Thymus (tissue), 11 donors: ENCODE measurements around the gene DLGAP3. TPM values are rescaled to one million over a fixed set of nuclear protein-coding genes. Genes with fewer than 3 reads are reported as not detected.

ENCODE experiments used
- DNase-seq, 9 donors: peaks; one replicate each; pipeline ENCODE4 v3.0.0-alpha.2; 2013; ENCODE audit warnings: low spot score in 9 of 9, low read depth in 6 of 9, missing footprints in 1 of 9
- H3K27ac ChIP-seq, 2 donors: one replicate each; pipeline ENCODE4 v1.5.1; 2013; ENCODE audit warnings: control low read depth in 1 of 2, low read depth in 1 of 2, low read length in 1 of 2, mild to moderate bottlenecking in 1 of 2, moderate library complexity in 1 of 2
- H3K27me3 ChIP-seq, 2 donors: one replicate each; pipeline ENCODE4 v1.5.1; 2013; ENCODE audit warnings: low read length in 1 of 2; ENCODE audit not compliant: control insufficient read depth in 2 of 2, insufficient read depth in 1 of 2
- H3K36me3 ChIP-seq, 2 donors: one replicate each; pipeline ENCODE4 v1.5.1; 2013; ENCODE audit warnings: low read length in 1 of 2, mild to moderate bottlenecking in 1 of 2, moderate library complexity in 1 of 2; ENCODE audit not compliant: control insufficient read depth in 2 of 2, insufficient read depth in 2 of 2
- H3K4me1 ChIP-seq, 2 donors: one replicate each; pipeline ENCODE4 v1.5.1; 2013; ENCODE audit warnings: low read length in 2 of 2; ENCODE audit not compliant: control insufficient read depth in 2 of 2, insufficient read depth in 2 of 2
- H3K4me3 ChIP-seq, 2 donors: one replicate each; pipeline ENCODE4 v1.5.1; 2013; ENCODE audit warnings: low read length in 2 of 2, control low read depth in 1 of 2, mild to moderate bottlenecking in 1 of 2
- H3K9me3 ChIP-seq, 2 donors: one replicate each; pipeline ENCODE4 v1.5.1; 2013; ENCODE audit warnings: low read length in 1 of 2, mild to moderate bottlenecking in 1 of 2; ENCODE audit not compliant: control insufficient read depth in 2 of 2, insufficient read depth in 1 of 2
- WGBS: extraction: QIAGEN DNeasy Blood & Tissue Kit; methylation state at CpG from one replicate; pipeline ENCODE4 v1.1.7; 2013; 5-methylcytosine and 5-hydroxymethylcytosine counted together
- polyA plus RNA-seq: library from polyadenylated mRNA; stranded (reverse); fragments of 200-250 nt; gene quantifications from one replicate; pipeline ENCODE4 v1.2.3, GENCODE V29; 2013
- total RNA-seq: library from RNA; stranded (reverse); fragments of 120-200 nt; gene quantifications from one replicate; pipeline ENCODE4 v1.2.4, GENCODE V29; 2013
- donor health status: healthy.

DLGAP3 gene
- total and polyA plus RNA-seq, 2 donors, result 0.23 to 0.24 TPM

DNA sequence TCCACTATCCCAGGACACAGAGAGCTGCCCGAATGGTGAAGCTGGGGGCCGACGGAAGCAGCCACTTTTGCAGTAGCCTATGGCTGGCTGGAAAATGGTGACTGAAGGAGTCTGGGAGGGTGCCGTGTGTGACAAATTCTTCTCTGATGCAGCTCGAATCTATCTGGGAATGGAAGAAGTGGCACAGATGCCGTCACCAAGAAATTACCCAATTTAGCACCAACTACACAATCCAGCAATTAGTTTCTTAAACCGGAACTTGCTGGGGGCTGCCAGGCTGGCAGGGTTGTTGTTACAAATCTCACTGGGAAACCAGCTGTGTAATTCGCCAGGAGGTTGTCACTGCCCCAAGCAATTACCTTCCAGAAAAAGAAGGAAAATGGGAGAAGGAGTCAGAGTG, 18.0 kb downstream of the DLGAP3 start:
- H3K27ac ChIP-seq, result no peak overlapping the region
- WGBS, result 92% methylated on average over 8 of the region's 8 CpGs
- no peaks in the 10 kb centered on the region for H3K9me3 ChIP-seq
- H3K4me1 ChIP-seq, result no peaks in the 10 kb centered on the region
- DNase-seq, result no peak
- no peak overlapping the region for H3K4me3 ChIP-seq
- H3K36me3 ChIP-seq, result no peaks in the 10 kb centered on the region
- H3K27me3 ChIP-seq, result peaks cover 2 to 9% of the 10 kb centered on the region in 2 donors

DNA sequence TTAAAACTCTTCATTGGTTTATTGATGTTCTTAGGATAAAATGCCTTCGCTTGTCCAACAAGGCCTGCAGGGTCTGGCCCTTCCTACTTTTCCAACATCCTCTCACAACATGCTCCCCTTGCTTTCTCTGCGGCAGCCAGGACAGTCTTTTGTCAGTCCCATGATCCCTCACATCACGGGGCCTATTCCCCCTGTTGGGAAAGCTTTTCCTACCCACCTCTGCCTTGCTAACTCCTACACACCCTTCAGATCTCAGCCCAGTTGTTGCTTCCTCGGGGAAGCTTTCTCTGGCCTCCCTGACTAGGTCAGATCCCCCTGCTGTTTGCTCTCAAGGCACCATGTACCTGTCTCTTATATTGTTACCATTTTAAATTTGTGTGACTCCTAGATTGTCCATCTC, 19.0 kb downstream of the DLGAP3 start:
- DNase-seq, result no peak
- Histone ChIP-seq H3K27me3 (peaks cover 2 to 9% of the 10 kb centered on the region in 2 donors), H3K36me3 (no peaks in the 10 kb centered on the region), H3K4me1 (no peaks in the 10 kb centered on the region), H3K4me3 (no peak overlapping the region), H3K27ac (no peak overlapping the region), H3K9me3 (no peaks in the 10 kb centered on the region)
- WGBS, result 79% methylated on average over 4 of the region's 4 CpGs

DNA sequence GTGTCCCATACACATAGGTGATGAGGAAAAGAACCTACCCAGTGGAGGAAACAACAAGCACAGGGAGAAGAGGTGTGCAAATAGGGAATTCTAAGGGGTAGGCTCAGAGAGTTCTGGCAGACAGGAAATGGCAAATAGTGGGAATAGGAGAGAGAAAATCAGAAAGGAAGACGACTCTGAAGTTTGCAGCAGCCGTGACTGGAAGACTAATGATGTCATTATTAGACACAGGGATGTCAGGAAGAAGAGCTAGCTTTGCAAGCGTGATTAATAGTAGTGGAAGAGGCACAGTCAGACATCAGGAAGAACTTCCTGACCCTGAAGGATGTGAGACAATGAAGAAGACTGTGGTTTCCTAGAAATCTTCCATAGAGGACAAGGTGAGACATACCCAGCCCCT, 21.1 kb downstream of the DLGAP3 start:
- Histone ChIP-seq H3K4me1 (no peaks in the 10 kb centered on the region), H3K4me3 (no peak overlapping the region), H3K36me3 (no peaks in the 10 kb centered on the region), H3K9me3 (no peaks in the 10 kb centered on the region), H3K27ac (no peak overlapping the region), H3K27me3 (peaks cover 2 to 7% of the 10 kb centered on the region in 2 donors)
- WGBS, result 73% methylated on average over 3 of the region's 3 CpGs
- no peak for DNase-seq

DNA sequence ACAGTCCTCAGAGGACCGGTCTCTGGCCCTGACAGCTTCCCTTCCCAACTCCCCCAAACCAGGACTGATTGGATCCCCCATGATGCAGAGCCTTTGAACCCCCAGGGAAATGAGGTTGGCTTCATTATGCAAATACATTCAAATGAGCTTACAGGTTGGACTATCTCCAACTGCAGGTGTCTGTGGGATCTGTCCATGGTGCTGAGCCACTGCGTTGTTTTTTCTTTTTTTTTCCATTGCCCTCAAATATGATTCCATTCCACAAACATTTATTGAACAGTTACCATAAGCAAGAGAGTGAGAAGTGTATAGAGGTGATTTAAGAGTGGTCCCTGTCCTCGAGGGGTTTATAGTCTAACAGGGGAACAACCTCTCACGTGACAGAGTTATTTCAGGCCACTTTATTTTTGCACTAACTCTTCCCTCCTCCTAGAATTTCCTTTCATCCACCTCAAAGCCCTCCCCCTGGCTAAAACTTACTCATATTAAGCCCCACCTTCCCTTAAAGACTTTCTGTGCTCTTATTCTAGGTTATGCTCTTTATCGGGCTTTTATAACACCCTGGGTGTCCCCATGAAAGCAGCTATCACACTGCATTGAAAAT, 21.9 kb downstream of the DLGAP3 start:
- H3K4me3 ChIP-seq, result no peak overlapping the region
- H3K27ac ChIP-seq, result no peak overlapping the region
- H3K27me3 ChIP-seq, result peaks cover 2 to 5% of the 10 kb centered on the region in 2 donors
- WGBS, result 71% methylated on average over 5 of the region's 5 CpGs
- DNase-seq, result peak in 2 of 9 donors; percentile 39 to 43
- H3K4me1 ChIP-seq, result no peaks in the 10 kb centered on the region
- no peaks in the 10 kb centered on the region for H3K36me3 ChIP-seq
- no peaks in the 10 kb centered on the region for H3K9me3 ChIP-seq

DNA sequence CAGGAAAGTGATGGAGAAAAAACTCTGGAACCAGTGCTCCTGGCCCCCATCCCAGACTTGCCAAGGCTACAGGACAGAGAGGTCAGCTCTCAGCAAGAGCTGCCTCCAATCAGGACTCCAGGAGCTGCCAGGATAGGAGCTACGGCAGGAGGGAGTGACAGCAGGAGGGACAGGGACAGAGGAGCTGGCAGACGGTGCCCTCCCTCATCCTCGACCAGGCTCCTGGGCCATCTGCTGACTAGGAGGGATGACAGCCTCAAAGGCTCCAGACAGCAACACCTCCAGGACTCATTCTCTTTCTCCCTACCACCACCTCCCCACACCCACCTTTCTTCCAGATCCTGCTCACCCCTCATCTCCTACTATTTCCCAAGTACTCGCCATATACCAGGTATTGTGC, 22.7 kb downstream of the DLGAP3 start:
- H3K27me3 ChIP-seq, result peaks cover 2 to 8% of the 10 kb centered on the region in 2 donors
- H3K36me3 ChIP-seq, result no peaks in the 10 kb centered on the region
- DNase-seq, result no peak
- H3K27ac ChIP-seq, result no peak overlapping the region
- H3K9me3 ChIP-seq, result no peaks in the 10 kb centered on the region
- no peaks in the 10 kb centered on the region for H3K4me1 ChIP-seq
- 71% methylated on average over 4 of the region's 4 CpGs for WGBS
- H3K4me3 ChIP-seq, result no peak overlapping the region

DNA sequence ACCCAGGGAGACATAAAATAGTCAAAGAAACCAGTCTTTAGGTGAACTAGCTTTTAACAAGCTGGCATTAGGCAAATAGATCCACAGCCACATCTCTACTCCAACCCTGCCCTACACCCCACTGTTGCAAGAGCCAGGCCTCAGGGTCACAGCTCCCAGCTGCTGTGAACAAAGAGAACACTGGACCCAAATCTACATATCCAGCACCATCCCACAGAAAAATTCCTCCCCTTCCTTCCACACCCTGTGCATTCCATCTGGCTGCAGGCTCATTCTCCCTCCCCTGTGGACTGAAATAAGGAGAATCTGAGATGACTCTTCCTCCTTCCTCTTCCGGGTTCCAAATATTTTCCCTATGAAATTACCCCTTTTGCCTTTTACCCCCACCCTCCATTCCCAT, 23.2 kb downstream of the DLGAP3 start:
- WGBS, result 90% methylated on average over 1 of the region's 1 CpG
- Histone ChIP-seq H3K36me3 (no peaks in the 10 kb centered on the region), H3K27ac (no peak overlapping the region), H3K4me3 (no peak overlapping the region), H3K4me1 (no peaks in the 10 kb centered on the region), H3K27me3 (peaks cover 2 to 5% of the 10 kb centered on the region in 2 donors), H3K9me3 (no peaks in the 10 kb centered on the region)
- DNase-seq, result no peak

DNA sequence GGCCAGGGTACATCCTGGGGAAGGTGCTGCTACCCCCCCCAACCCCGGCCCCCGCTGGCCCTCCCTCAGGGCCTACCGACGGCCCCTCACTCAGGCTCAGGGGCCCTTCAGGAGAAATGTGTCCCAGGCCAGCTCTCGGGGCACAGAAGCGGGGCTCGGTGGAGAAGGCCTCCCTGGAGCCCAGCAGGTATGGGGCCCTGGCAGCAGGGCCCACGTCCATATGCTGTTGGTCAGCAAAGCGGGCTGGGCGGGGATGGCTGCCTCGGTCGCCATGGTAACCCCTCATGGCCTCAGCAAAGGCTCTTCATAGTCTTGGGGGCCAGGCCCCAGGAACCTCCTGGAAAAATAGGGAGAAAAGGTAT, 24.4 kb downstream of the DLGAP3 start:
- no peak overlapping the region for H3K4me3 ChIP-seq
- no peak overlapping the region for H3K27ac ChIP-seq
- WGBS, result 90% methylated on average over 12 of the region's 12 CpGs
- peaks cover 2 to 12% of the 10 kb centered on the region in 2 donors for H3K27me3 ChIP-seq
- H3K9me3 ChIP-seq, result no peaks in the 10 kb centered on the region
- H3K36me3 ChIP-seq, result no peaks in the 10 kb centered on the region
- no peaks in the 10 kb centered on the region for H3K4me1 ChIP-seq
- no peak for DNase-seq

DNA sequence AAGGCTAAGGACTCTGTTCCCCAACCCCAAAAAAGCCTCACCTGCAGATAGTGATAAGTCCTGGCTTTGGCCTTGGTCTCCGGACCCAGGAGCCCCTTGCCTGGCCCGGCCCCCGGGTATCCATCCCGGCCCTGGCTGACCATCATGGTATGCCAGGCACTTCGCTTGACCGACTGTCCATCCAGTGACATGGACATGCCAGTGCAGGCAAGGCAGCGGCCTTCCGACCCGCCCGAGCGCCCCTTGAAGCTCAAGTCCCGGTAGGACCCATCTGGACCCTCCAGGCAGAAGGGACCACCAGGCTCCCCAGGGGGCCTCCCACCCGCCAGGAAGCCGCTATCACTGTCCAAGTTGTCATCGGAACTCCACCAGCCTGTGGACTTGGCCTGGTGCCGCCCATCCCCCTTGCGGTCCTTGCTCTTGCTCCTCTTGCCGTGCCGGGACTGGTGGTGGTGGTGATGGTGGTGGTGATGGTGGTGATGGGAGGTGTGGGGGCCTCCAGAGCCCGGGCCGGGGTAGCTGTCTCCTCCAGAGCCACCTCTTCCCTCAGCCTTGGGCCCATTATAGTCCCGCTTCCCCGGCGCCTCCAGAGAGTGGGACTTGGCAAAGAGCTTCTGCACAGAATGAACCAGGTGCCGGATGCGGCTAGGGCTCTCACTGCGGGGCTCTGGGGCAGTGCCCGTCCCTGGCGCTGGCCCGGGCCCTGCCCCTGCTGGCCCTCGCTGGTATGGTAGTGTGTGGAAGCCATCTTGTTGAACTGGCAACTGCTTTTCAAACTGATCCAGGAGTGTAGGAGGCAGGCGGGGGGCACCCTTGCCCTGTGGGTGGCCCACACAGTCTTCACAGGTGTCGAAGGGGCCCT, 25.0 kb downstream of the DLGAP3 start:
- DNase-seq, result no peak

DNA sequence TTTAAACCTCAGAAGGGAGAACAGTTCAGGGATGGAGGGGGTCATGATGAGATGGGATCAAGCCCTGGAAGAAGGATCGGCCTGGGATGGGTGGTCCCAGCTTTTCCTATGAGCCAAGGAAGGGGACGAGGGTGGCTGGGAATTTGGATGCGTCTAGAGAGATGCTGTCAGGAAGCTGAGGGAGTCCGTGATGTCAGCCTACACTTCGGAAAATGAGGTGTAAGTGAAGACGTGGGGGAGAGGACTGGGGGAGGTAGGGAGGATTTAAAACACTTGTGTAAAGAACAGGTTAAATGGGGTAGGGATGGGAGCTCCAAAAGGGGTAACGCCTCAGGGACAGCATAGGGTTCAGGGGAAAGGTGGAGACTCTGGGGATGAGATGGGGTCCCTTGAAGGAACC, 27.5 kb downstream of the DLGAP3 start:
- no peaks in the 10 kb centered on the region for H3K9me3 ChIP-seq
- WGBS, result 78% methylated on average over 7 of the region's 7 CpGs
- no peaks in the 10 kb centered on the region for H3K4me1 ChIP-seq
- H3K27me3 ChIP-seq, result peaks cover 0 to 17% of the 10 kb centered on the region in 2 donors
- H3K36me3 ChIP-seq, result no peaks in the 10 kb centered on the region
- no peak overlapping the region for H3K4me3 ChIP-seq
- no peak overlapping the region for H3K27ac ChIP-seq
- DNase-seq, result no peak

More for the DNA sequence above, 25.0 kb downstream of the DLGAP3 start:
- no peaks in the 10 kb centered on the region for H3K36me3 ChIP-seq
- H3K9me3 ChIP-seq, result no peaks in the 10 kb centered on the region
- H3K4me3 ChIP-seq, result no peak overlapping the region
- H3K27me3 ChIP-seq, result peaks cover 2 to 13% of the 10 kb centered on the region in 2 donors
- no peak overlapping the region for H3K27ac ChIP-seq
- WGBS, result 95% methylated on average over 33 of the region's 33 CpGs
- H3K4me1 ChIP-seq, result no peaks in the 10 kb centered on the region
